ENCODE results near the gene UNG.
"Not testable (repeated sequence)": the region's sequence is repeated elsewhere in the genome, so short reads cannot be mapped to it uniquely, and the experiment has no call there.

The UNG gene

DNA sequence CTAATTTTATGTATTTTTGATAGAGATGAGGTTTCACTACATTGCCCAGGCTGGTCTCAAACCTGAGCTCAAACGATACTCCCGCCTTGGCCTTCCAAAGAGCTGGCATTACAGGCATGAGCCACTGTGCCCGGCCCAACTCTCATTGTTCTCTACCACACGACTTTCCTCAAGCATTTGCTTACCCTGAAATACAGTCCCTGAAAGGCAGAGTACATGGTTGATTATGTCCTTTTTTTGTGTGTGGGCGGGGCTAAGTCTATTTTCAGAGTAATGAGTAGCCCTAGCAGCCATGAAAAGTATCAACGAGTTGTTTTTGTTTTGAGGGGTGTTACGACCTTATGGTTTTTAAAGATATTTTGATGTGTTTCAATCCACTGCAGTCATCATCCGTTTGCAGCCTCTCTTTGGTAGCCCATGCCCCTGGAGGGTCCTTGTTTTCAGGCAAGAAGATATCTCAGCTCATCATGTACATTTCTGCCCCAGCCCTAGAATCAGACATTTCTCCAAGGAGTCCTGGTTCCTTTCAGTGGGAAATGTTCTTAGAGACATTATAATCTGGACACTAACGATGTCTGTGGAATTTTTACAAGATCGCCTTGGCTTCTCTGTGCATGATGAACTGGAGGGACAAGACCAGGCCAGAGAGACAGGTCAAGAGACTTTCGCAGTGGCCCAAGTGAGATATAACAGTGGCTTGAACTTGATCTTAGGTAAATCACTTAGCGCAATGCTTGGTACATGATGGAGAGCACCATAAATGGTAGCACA lies 27.7 kb downstream of the UNG start:
- no peak for DNase-seq

DNA sequence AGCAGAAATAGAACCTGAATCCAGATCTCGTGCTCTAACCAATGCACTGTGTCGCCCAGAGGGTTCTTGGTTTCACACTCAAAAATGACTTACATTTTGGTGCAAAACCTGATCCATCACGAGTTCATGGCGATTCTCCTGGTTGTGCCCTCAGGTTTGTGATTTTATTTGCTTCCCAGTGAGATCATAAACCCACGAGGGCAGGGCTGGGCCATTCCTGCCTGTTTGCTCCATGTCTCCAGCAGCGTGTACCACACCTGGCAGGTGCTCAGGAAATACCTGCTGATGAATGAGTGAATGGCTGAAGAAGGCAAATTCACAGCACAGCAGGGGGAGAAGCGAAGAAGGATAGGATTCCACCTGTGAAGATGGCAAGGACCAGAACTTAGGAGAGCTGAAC lies 28.4 kb downstream of the UNG start:
- DNase-seq: no peak

DNA sequence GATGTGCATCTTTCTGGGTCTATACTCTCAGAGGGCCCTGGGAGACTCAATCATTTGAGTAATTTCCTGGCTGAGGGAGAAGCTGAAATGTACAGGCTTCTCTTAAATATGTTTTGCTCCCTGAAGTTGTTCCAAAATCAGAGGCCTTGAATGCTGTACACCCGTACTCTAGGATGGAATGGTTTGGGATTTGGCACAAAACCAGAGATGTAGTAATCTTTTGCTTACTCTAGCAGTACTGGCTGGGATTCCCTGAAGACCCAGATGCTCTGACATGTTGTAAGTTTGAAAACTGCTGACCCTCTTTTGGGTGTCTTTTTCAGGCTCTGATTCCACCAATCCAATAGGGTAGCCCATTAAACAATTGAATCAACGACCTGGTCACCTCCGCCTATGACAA lies 29.4 kb downstream of the UNG start:
- no peak for DNase-seq

DNA sequence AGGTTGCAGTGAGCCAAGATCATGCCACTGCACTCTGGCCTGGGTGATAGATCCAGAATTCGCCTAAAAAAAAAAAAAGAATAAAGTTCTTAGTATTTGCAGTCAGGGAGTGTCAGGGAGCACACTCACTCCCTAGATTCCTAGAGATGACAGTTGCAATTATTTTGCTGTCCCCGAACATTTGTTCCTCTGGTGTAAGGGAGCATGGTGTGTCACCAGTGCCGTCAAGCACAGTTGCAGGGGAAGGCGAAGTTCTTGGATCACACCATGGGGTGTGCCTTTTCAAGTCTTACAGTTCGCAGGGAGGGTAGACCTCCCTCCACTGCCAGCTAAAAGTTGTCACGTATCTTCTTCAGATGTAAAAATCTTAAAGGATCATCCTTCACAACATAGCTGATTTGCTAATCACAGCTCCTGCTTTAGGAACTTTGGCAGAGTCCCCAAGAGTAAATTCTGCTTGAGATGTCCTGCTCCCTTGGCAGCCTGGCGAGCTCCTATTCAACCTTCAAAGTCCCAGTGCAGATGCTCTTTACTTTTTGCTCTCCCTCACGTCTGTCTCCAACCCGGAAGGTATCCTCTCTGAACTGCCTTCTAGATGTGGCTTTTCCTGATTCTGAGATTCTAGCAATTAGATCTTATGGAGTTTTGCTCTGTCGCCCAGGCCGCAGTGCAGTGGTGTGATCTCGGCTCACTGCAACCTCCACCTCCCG lies 30.3 kb downstream of the UNG start:
- no peak for DNase-seq

DNA sequence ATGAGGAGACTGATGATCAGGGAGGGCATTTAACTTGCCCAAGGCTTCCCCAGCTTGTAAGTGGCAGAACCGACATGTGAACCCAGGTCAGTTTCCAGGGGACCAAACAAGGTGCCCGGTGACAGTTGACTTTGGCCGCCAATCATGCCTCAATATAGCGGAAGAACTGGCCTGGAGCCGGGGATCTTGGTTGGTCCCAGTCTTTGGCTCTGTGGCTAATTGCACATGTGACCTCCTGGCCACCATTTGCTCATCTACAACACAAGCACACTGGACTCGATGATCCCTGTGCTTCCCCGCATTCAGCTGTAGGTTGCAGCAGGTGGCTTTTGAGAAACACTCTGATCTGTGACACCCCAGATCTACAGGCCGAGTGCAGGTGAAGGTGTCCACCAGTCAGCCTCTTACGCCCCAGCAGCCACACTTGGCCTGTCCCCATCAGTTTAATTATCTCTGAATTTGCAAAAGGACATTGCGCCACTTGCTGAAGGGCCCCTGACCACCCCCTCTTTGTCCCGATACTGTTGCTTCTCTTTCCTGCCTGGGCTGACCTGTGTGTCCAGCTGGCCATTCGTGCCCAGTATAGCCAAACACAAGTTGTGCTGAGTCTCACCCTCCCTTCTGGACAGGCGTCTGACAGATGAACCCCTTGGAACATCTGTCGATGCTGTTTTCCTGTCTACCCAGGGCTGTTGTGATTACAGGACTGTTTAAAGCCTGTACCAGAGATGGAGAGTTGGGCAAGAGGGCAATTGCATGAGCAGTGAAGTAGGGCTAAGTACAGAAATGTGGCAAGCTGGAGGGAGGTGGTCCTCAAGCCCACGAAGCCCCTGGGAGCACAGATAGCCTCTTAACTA lies 33.1 kb downstream of the UNG start:
- no peak for DNase-seq

DNA sequence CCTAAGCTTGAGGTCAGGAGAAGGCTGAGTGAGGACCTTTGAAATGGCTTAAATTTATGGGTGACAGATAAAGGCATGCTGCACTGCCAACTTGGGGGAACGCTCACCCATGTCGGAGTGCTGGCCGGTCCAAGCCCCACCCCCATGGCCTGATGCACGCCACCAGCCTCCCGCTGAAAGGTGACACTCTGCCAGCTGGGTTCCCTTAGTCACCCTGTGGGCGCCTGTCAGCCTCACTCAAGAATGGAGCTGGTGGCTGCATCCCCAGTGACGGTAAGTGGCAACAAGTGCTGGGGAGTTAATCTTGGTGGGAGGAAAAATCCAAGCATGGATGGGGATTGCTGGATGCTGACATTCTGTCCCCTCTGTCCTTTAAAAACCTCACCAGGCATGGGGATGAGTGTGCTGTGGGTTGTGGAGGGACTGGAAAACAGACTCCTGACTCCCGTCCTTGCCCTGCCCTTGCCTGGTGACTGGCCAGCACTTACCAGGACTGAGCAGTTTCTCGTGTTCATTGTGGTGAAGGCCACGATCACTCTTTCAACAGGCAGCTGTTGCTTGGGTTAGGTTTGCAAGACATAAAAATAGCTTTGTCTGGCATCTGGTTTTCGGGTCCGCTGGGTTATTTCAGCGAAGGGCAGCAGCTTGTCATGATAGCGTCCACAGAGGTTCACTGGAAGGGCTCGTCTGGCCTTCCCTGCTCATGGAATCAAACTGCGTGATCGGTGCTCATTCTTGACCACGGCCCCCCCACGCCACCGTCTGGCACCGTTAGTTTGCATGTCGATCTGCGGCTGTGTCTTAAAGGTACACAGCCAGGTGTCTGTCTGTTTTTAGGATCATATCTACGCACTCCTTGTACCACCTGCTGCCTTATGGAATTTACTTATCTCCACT lies 34.0 kb downstream of the UNG start:
- DNase-seq: no peak

DNA sequence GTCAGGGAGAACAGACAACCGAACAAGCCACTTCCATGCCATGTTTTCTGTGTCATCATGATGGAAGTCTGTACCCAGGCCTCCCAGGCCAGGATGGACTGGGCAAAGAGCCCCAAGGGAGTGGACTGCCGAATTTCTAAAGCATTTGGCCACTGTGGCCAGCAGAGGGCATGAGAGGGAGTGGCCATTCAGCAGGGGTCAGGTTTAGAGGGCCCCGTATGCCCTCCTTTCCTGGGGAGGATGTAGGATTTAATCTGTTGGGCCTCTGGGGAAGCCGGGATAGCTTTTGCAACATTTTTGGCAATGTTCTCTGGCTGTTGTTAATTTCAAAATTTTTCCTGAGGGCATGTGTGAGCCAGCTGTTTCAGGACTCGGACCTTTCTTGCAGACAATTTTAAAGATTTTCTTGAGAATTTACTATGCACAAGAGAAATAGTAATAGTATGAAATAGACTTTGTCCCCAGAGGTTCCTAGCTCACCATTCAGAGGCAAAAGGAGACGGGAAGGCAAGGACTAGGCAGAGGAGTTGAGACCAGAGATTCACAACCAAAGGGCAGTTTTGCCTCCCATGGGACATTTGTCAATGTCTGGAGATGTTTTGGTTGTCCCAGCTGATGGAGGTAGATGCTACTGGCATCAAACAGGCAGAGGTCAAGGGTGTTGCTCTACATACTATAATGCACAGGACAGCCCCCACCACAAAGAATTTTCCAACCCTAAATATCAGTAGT lies 37.0 kb downstream of the UNG start:
- DNase-seq: no peak

DNA sequence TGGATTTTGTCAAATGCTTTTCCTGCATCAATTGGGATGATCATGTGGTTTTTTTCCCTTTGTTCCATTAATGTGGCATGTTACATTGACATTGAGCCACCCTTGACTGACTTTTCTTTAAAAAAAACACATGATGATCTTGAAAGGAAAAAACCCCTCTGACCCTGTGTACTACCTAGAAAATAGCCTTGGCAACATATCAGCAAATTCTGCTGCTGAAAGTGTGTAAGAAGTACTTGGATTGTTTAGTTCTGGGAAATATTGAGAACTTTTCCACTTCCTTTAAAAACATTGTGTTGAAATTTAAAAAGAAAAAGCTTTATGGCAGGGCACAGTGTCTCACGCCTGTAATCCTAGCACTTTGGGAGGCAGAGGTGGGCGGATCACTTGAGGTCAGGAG lies 39.7 kb downstream of the UNG start:
- DNase-seq: no peak

DNA sequence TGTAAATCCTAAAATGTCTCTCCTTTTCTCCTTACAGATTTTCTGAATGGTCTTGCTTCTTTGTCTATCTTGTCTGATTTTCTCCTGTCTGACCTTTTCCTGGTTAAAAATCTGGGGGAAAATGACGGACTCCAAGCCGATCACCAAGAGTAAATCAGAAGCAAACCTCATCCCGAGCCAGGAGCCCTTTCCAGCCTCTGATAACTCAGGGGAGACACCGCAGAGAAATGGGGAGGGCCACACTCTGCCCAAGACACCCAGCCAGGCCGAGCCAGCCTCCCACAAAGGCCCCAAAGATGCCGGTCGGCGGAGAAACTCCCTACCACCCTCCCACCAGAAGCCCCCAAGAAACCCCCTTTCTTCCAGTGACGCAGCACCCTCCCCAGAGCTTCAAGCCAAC lies 42.0 kb downstream of the UNG start:
- DNase-seq: no peak

DNA sequence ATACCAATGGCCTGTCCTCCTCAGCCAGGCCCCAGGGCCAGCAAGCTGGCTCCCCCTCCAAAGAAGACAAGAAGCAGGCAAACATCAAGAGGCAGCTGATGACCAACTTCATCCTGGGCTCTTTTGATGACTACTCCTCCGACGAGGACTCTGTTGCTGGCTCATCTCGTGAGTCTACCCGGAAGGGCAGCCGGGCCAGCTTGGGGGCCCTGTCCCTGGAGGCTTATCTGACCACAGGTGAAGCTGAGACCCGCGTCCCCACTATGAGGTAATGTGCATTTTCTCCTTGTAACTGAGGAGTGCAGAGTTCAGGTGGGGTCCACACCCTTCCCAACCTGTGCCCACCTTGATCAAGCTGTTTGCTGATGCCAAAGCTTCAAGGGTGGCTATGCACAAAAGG lies 42.4 kb downstream of the UNG start:
- DNase-seq: no peak

DNA sequence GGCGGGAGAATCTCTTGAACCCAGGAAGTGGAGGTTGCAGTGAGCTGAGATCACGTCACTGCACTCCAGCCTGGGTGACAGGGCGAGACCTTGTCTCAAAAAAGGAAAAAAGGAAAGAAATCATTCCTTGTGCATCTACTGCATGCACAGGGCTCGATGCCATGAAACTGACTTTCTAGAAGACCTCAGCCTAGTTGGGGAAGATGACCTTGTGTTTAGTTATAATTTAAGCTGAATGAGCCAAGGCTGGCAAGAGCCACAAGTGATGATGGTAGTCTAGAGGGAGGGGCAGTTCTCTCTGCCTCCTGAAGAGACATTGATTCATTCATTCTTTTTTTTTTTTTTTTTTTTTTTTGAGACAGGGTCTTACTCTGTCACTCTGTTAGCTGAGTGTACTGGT lies 43.2 kb downstream of the UNG start:
- no peak for DNase-seq

DNA sequence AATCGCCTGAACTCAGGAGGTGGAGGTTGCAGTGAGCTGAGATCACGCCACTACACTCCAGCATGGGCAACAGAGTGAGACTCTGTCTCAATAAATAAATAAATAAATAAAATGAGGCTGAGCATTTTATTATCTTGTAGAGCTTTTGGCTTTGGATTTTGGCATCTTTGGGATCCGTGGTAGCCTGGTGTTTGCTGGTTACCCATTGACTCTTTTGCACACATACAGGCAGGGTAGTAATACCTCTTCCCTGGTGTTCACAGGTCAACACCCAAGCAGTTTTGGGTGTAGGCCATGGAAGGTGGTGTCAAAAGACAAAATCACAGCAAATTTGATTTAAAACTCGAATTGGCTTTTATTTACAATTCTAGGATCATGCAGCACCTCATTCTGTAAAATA lies 46.8 kb downstream of the UNG start:
- DNase-seq: no peak

DNA sequence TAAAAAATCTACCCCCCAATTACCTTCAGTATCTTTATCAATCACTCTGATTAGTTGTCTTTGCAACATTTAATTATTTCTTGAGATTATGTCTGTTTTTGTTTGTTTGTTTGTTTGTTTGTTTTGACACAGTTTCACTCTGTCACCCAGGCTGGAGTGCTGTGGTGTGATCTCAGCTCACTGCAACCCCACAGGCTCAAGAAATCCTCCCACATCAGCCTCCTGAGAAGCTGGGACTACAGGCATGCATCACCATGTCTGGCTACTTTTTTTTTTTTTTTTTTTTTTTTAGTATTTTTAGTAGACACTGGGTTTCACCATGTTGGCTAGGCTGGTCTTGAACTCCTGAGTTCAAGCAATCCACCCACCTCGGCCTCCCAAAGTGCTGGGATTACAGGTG lies 49.7 kb downstream of the UNG start:
- DNase-seq: not testable (repeated sequence)

DNA sequence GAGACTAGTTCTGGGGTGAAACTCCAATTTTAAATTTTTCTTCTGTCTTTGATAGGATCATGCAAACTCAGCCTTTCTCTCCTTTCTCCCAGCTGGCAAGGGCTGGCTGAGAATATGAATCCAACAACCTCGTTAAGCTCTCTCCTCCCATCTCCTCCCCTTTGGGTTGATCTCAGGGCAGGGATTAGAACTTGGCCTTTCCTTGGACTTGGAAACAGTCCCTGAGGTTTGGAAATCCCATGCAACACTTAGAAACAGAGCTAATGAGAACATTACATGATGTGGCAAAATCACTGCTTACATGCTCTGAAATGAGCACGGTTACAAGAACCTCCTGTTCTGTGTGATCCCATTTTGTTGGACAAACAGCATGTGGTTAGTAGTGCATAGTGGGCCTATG lies 50.6 kb downstream of the UNG start:
- DNase-seq: no peak

DNA sequence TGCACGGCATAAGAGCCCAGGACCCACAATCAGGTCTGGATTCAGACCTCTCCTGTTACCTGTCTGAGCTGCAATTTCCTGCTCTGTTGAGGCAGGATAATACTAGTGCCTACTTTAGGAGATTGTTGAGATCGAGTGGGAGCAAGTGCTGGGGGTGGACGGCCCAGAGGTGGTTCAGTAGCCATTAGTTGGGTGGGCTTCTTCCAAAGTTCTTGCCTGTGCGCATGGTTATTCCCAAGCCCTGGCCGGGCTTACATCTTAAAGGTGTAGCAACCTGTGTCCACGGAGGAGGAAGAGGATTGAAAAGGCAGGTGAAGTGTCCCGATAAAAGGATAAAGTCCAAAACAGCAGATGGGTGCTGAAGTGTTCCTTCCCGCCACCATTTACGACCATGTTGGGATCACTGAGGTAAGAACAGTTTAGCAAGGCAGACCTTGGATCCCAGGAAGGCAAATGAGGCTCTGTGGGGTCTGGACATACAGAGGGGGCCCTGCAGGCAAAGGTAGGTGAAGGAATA lies 52.8 kb downstream of the UNG start:
- no peak for DNase-seq

DNA sequence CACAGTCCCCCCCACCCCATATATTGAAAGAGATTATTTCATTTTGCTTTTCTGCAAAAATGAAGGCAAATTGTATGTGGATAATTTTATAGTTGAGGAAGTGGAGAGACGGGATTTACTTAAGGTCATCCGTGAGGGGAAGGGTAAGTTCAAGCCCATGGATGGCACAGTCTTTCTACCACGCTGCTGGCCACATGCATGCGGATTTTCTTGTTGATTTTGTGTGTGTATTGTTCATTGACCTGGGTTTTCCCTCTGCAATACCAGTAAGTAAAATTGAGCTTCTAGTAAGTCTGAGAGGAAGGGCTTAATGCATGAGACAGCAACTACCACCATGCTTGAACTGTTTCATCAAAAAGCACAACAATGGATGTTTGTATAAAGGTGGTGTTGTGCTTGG lies 54.1 kb downstream of the UNG start:
- no peak for DNase-seq

DNA sequence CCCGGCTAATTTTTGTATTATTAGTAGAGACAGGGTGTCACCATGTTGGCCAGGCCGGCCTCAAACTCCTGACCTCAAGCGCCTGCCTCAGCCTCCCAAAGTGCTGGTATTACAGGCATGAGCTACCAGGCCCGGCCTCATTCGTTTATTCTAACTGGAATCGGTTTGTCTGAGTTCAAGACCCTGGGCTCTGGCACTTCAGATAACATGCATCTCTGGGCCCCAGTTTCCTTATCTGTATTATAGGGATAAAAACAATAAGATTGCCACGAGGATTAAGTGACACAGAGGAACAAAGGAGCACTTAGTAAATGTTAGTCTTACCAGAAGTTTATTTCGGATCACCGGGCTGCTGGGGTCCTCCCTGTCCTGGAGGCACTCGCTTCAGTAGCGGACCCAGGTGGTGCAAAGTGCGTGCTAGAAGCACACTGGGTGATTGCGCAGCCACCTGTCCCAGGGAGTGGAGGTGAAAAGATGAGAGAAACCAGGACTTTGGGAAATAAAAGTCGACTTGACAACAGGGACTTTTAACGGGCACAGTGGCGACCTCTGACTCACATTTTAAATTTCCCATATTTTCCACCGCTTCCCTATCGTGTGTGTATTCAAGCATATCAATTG lies 56.5 kb downstream of the UNG start:
- DNase-seq: peak in 1 of 2 donors; percentile 3

DNA sequence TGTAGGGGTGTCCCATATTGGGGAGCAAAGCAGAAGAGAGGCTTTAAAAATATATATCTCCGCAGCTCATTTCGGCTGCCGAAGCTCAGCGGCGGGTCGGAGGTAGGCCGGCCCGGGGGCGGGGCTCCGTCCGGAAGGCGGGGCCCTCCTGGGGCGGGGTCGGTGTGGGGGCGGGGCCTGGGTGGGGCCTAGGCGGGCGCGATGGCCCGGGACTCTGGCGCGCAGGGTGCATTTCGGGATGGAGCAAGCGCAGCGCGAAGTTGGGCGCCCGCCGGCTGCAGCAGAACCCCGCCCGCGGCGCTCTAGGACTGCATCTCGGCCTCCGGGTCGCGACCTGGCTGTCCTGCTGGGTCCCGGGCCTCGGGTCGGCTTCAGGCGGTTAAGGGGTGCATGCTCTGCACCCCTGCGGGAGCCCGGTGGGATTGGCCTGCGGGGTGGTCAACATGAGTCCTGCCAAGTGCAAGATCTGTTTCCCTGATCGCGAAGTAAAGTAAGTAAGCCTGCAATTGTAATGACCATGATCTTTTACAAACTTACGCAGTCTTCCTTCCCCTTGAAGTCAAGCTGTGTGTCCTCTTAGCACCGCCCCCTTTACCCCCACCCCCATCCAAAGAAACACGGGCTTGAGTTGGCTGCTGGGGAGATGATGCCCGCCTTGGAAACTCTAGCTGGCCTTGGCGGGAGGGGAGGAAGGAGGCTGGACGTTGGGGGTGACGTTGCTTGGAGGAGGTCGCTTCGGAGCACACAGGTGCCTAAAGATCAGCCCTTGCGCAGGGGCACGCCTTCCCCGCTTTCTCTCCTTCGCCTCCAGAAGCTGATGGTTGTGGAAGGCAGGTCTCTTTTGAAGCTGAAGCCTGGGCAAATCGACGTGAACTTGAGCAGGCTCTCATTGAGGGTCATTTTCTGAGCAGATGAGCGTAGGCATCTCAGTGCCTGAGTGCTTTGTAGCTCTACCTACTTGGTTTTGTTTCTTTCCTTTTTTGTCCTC lies 57.3 kb downstream of the UNG start:
- DNase-seq: peak; percentile 76 to 77

DNA sequence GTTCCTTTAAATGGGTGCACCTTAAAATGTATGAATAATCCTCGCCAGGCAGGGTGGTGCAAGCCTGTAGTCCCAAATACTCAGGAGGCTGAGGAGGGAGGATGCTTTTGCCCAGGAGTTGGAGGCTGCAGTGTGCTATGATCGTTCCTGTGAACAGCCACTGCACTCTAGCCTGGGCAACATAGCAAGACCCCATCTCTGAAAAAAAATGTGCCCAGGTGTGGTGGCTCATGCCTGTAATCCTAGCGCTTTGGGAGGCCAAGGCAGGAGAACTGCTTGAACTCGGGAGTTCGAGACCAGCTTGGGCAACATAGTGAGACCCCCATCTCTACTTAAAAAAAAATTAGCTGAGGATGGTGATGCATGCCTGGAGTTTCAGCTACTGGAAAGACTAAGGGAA lies 58.6 kb downstream of the UNG start:
- no peak for DNase-seq

DNA sequence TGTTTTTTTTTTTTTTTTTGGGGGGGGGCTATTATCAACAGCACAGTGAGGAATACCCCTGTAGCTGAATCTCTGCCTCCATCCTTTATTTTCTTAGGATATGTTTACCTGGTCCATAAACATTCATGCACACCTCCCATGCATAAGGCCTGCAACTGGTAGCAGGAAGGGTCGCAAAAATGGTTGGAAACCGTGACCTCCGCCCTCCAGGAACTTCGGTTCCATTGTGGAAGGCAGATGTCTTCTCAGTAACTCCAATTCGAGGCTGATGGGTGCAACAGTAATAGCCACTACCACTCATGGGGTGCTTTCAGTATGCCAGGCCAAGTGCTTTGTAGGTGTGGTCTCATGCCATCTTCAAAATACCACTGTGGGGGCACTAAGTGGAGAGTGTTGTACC lies 59.2 kb downstream of the UNG start:
- DNase-seq: no peak
